ENCODE results near the gene NEMF.
"Not testable (repeated sequence)": the region's sequence is repeated elsewhere in the genome, so short reads cannot be mapped to it uniquely, and the experiment has no call there.

The NEMF gene

GRCh38 chr14:49754570-49755097 is 98.0 kb downstream of the NEMF start:
- no peak for DNase-seq

GRCh38 chr14:49746476-49746875 is 106.1 kb downstream of the NEMF start:
- DNase-seq, result not testable (repeated sequence)

GRCh38 chr14:49745191-49745590 is 107.4 kb downstream of the NEMF start:
- DNase-seq, result no peak

GRCh38 chr14:49735669-49736068 is 116.9 kb downstream of the NEMF start:
- DNase-seq, result not testable (repeated sequence)

GRCh38 chr14:49733836-49734235 is 118.8 kb downstream of the NEMF start:
- DNase-seq, result no peak

GRCh38 chr14:49732896-49733295 is 119.7 kb downstream of the NEMF start:
- no peak for DNase-seq

Data from right kidney (tissue), 1 donor.